Stimulated activated CD8-positive, alpha-beta memory T cell treated with anti-CD3 and anti-CD28 coated beads, Interleukin-4, amount 100 ng/mL, for 4 hours (primary cell): ENCODE results near the gene F11.
"Not testable (repeated sequence)": the region's sequence is repeated elsewhere in the genome, so short reads cannot be mapped to it uniquely, and the experiment has no call there.

ENCODE experiments used
- DNase-seq, 2 donors: peaks; one replicate each; pipeline ENCODE4 v3.0.0-alpha.2; 2020; ENCODE audit warnings: low read depth in 2 of 2, low spot score in 1 of 2

Gene F11

GRCh38 chr4:186265683-186266652 is at the start of gene F11:
F11 (plus strand) TSS chr4:186266189; CDS start chr4:186267137, 948 bp downstream.
- no peak for DNase-seq

- DNase-seq = no peak
These were observed 49.4 kb upstream of the F11 start for GRCh38 chr4:186216465-186217024.

DNA sequence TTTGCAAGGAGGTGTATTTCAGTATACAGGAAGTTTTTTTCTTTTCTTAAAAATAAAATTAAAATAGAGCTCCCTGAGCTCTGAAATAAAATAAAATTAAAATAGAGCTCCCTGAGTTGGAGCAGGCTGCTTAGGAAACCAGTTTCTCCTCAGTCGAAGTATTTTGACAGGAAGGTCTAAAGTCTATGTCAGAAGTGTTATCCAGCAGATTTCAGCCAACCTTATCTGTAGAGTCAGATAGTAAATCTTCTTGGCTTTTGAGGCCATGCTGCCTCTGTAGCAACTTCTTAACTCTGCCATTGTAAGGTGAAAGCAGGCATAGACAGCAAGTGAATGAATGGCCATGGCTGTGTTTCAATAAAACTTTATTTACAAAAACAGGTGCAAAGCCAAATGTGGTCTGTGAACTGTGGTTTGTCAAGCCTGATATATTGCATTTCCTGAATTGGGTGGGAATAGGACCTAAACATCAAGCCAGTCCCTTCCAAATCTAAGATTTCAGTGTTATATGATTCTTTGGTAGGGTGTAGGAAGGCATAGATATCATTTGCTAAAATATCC is 48.2 kb upstream of the F11 start:
- no peak for DNase-seq

- DNase-seq = no peak
These were observed 44.4 kb upstream of the F11 start for GRCh38 chr4:186221624-186222023.

- no peak for DNase-seq
These were observed 40.1 kb upstream of the F11 start for GRCh38 chr4:186225848-186226247.

GRCh38 chr4:186226521-186227189 is 39.3 kb upstream of the F11 start:
- DNase-seq = no peak

- DNase-seq = no peak
These were observed 38.8 kb upstream of the F11 start, which contains the start of gene KLKB1 for GRCh38 chr4:186227221-186227620. KLKB1 (plus strand) TSS chr4:186227507; CDS start chr4:186228196, 689 bp downstream.

GRCh38 chr4:186227744-186228513 is 38.1 kb upstream of the F11 start:
- DNase-seq = no peak

DNA sequence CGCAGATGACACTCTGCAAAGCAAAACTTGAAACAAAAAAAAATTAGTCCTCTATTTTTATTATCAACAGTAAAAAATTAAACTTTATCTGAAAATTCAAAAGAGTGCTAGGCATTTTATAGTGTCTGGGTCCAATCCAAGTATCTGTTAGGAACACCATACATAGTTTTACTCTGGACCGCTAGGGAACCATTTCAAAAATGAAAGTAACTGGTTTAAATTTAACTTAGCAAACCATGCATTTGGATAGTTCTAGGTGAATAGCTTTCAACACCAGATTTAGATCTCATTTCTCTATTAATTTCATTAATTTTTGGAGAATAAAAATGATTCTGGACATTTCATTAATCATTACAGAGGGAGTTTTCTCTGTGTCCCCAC is 37.5 kb upstream of the F11 start:
- DNase-seq = no peak

DNA sequence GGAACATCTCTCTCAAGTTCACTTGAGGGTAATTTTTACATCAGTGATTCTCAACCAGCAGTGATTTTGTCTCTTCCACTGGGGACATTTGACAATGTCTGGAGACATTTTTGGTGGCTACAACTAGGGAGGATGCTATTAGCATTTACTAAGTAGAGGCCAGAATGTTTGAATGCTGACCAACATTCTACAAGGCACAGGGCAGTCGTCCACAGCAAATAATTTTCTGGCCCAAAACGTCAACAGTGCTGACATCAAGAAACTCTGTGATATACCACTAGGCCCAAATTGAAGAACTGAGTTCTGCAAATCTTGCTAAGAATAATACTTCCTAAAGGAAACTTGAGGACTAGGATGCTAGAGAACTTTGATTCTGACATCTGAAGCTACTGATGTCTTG is 31.6 kb upstream of the F11 start:
- no peak for DNase-seq

DNA sequence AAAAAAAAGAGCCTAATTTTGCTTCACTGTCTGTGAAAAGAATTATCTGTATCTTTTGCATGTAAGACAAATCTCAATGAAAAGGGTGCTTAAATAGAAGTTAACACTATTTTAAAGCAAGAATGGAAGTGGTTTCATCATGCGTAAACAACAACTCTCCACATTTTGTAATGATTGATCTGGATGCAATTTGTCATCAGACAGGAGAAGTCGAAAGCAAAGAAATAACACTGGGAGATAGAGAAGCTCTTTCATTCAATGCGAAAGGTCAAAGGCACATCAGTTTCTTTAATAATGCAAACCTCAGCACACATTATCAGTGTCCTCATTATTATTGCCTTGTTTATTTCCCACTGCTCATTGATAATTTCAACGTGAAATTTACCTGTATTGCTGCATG is 29.9 kb upstream of the F11 start:
- DNase-seq = no peak

GRCh38 chr4:186240452-186240847 is 25.5 kb upstream of the F11 start:
- no peak for DNase-seq

GRCh38 chr4:186240848-186241491 is 25.0 kb upstream of the F11 start:
- DNase-seq = no peak

GRCh38 chr4:186241616-186242015 is 24.4 kb upstream of the F11 start:
- no peak for DNase-seq

- not testable (repeated sequence) for DNase-seq
These were observed 24.0 kb upstream of the F11 start for GRCh38 chr4:186242031-186242430.

DNA sequence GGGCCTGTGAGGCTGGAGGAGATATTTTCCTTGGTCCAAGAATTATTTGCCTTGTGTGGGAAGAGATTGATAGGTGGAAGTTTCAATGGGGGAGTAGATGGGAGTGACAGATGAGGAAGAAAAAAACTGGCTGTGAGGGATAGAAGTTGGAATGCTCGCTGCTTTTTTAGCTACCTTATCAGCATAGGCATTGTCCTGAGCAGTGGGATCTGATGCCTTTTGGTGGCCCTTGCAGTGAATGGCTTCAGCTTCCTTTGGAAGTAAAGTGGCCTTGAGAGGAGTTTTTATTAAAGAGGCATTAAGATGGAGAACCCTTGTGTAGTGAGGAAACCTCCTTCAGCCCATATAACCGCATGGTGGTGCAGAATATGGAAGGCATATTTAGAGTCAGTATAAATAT is 22.7 kb upstream of the F11 start:
- no peak for DNase-seq

DNA sequence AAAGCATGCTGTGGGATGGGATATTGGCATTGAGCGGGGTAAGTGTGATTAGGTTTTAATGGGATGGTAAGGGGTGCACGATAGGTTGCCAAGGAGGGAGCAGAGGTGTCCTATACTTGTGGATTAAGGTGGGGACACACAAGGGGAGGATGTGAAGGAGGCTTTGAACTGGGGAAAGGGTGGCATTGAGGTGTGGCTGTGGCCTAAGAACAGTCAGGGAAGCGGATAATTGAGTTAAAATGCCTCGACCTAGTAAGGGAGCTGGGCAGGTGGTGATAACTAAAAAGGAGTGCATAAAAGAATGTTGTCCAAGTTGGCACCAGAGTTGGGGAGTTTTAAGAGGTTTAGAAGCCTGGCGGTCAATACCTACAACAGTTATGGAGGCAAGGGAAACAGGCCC is 21.2 kb upstream of the F11 start:
- DNase-seq = no peak

DNA sequence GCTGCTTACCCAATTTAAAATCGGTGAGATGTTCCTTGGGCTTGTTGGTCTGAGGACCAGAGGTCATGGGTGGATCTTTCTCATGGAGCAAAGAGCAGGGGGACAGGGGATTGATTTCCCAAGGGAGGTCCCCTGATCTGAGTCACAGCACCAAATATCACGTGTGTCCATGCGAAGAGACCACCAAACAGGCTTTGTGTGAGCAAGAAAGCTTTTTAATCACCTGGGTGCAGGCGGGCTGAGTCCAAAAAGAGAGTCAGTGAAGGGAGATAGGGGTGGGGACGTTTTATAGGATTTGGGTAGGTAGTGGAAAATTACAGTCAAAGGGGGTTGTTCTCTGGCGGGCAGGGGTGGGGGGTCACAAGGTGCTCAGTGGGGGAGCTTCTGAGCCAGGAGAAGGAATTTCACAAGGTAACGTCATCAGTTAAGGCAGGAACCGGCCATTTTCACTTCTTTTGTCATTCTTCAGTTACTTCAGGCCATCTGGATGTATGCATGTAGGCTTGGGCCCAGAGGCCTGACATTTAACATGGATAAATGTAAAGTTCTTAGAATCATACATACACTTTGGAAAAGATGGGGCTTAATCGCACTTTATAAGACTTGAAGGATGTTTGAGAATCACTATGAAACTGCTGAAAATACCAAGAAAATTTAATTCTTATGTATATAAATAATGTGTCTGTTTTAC is 18.8 kb upstream of the F11 start:
- not testable (repeated sequence) for DNase-seq

GRCh38 chr4:186248643-186249042 is 17.3 kb upstream of the F11 start:
- DNase-seq = no peak
